GM21423 (cell line): ENCODE data around the gene USP12.
A peak's percentile ranks its signal among the peaks of the same experiment; 100 is the strongest.
"Not testable (repeated sequence)": the region's sequence is repeated elsewhere in the genome, so short reads cannot be mapped to it uniquely, and the experiment has no call there.

Experiments used
- ATAC-seq: cut with Tn5 transposase; IDR thresholded peaks from one replicate; pipeline ENCODE4 v1.9.1; 2021; ENCODE audit warnings: mild to moderate bottlenecking, moderate library complexity; ENCODE audit not compliant: unreplicated experiment

USP12 gene, protein sequence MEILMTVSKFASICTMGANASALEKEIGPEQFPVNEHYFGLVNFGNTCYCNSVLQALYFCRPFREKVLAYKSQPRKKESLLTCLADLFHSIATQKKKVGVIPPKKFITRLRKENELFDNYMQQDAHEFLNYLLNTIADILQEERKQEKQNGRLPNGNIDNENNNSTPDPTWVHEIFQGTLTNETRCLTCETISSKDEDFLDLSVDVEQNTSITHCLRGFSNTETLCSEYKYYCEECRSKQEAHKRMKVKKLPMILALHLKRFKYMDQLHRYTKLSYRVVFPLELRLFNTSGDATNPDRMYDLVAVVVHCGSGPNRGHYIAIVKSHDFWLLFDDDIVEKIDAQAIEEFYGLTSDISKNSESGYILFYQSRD

GRCh38 chr13:27171244-27171826 is at the start of gene USP12:
Gene USP12 (minus strand): TSS chr13:27171811. CDS start chr13:27171639, 172 bp downstream.
- peak; percentile 12 for ATAC-seq

DNA sequence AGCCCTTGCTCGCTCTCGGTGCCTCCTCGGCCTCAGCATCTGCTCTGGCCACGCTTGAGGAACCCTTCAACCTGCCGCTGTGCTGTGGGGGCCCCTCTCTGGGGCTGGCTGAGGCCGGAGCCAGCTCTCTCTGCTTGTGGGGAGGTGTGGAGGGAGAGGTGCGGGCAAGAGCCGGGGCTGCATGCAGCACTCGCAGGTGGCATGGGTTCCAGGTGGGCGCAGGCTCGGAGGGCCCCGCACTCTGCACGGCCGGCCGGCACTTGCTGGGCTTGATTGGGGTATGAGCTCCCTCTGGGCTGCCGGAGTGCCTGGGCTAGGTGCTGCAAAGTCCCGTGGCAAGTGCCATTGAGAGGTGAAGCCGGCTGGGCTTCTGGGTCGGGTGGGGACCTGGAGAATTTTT is 48.0 kb upstream of the USP12 start:
- ATAC-seq, result no peak

GRCh38 chr13:27218861-27219260 is 47.2 kb upstream of the USP12 start:
- ATAC-seq, result not testable (repeated sequence)

- not testable (repeated sequence) for ATAC-seq
Measured at GRCh38 chr13:27217791-27218190, 46.2 kb upstream of the USP12 start.

- not testable (repeated sequence) for ATAC-seq
Measured at GRCh38 chr13:27213386-27213785, 41.8 kb upstream of the USP12 start.

- no peak for ATAC-seq
Measured at GRCh38 chr13:27211771-27212364, 40.3 kb upstream of the USP12 start.

GRCh38 chr13:27211271-27211670 is 39.7 kb upstream of the USP12 start:
- no peak for ATAC-seq

DNA sequence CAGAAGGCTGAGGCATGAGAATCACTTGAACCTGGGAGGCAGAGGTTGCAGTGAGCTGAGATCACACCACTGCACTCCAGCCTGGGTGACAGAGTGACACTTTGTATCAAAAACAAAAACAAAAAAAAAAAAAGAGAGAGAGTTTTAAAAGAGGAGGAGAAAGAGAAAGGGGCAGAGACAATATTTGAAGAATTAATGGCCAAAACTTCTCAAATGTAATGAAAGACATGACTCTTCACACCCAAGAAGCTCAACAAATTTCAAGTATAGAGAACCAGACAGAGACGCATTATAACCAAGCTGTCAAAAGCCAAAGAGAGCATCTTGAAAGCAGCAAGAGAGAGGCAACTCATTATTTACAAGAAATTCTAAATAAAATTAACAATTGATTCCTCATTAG is 36.9 kb upstream of the USP12 start:
- ATAC-seq, result no peak

GRCh38 chr13:27203854-27204253 is 32.2 kb upstream of the USP12 start:
- ATAC-seq, result no peak

DNA sequence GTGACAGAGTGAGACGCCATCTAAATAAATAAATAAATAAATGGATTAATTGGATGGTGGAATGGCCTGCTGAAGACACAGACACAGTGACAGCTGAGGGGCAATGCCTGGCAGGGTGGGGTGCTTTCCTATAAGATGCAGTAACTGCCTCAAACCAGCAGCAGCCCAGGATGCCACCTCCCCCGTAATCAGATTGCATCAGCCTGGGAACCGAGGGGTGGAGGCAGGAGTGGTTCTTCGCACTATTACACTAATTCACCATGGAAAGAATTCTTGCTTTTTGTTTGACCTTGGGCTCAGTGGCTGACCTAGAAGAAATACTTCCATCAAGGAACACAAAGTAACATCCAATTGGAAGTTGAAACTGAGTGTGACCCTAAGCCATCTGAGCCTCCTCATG is 31.6 kb upstream of the USP12 start:
- ATAC-seq, result no peak

DNA sequence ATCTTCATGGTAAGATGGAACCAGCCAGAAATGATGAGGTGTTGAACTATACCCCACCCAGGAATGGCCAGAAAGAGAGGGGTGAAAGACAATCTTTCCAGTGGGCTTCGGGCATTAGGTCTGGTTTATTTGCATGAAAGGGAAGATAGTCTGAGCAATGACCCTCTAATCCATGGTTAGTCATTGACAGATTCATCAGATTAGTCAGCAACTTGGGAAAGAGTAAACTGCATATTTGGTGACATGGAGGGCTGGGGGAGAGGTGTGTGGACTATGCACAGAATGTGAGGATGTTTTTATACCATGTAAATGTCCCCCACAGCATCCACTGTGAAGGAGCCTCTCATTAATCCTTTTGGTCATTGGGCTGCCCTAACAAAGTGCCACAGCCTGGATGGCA is 30.1 kb upstream of the USP12 start:
- no peak for ATAC-seq

DNA sequence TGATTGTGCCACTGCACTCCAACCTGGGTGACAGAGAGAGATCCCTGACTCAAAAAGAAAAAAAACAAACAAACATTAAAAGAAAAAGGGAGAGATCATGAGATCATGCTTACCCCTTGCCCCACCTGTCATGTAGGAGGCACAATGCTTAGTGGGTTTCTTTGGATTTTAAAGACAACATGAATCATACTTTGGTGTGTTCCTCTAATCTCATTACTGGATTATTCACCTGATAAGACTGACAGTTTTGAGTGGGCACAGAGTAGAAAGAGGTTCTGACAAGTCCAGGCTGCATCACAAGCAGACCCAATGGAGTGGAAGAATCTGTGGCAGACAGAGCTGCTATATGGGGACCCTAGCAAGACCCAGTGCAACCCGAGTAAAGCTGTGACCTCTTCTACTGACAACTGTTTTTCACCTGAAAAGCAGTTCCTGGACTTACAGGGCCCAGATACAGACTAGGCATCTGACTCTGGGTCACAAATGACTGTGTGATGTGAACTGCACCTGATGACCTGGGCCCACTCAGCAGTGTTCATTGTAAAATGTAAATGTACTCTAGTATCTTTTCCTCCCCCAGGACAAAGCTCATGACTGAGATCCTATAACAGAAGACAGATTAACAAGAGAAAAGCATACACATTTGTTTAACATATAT is 28.9 kb upstream of the USP12 start:
- no peak for ATAC-seq

DNA sequence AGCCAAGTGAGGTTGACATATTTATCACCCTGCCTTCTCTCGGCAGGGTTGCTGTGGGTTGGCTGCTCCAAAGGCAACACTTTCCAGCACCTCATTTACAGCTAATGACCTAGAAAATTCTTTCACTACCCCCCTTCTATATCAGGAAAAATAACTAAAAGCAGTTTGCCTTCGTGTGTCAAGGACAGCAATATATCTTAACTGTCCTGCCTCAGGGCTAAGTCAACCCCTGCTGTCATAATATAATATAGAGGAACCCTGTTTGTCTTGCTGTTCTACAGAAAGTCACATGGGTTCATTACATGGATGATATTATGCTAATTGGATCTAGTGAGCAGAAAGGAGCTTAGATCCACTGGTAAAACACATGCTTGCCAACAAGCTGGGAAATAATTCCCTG is 28.1 kb upstream of the USP12 start:
- no peak for ATAC-seq

GRCh38 chr13:27199211-27199610 is 27.6 kb upstream of the USP12 start:
- ATAC-seq, result no peak

GRCh38 chr13:27194895-27195764 is 23.5 kb upstream of the USP12 start:
- ATAC-seq, result no peak

- ATAC-seq, result no peak
Measured at GRCh38 chr13:27194209-27194608, 22.6 kb upstream of the USP12 start.

GRCh38 chr13:27193496-27193895 is 21.9 kb upstream of the USP12 start:
- ATAC-seq, result no peak

GRCh38 chr13:27192973-27193372 is 21.4 kb upstream of the USP12 start:
- no peak for ATAC-seq

DNA sequence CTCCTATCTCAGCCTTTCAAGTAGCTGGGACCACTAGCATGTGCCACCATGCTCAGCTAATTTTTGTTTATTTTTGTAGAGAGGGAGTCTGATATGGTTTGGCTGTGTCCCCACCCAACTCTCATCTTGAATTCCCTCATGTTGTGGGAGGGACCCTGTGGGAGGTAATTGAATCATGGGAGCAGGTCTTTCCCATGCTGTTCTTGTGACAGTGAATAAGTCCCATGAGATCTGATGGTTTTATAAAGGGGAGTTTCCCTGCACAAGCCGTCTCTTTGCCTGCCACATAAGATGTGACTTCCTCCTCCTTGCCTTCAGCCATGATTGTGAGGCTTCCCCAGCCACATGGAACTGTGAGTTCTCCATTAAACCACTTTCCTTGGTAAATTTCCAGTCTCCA is 20.8 kb upstream of the USP12 start:
- not testable (repeated sequence) for ATAC-seq

- ATAC-seq, result no peak
Measured at GRCh38 chr13:27189192-27189591, 17.6 kb upstream of the USP12 start.

GRCh38 chr13:27188239-27188638 is 16.6 kb upstream of the USP12 start:
- ATAC-seq, result no peak
